22Rv1 (cell line): ENCODE results near the gene FAM83G.

Experiments
- ZFX ChIP-seq: fragments of 450-650 bp; IDR thresholded peaks from 2 replicates; pipeline ENCODE4 v1.6.1; 2017; ENCODE audit warnings: antibody characterized with exemption, borderline replicate concordance
- TF ChIP-seq, protein P1 (sequence below): fragments of 450-650 bp; IDR thresholded peaks from 2 replicates; pipeline ENCODE4 v1.5.1; 2017; ENCODE audit warnings: mild to moderate bottlenecking

GRCh38 chr17:18980682-18981334 is 23.8 kb downstream of the FAM83G start:
- TF ChIP-seq, protein P1, sequence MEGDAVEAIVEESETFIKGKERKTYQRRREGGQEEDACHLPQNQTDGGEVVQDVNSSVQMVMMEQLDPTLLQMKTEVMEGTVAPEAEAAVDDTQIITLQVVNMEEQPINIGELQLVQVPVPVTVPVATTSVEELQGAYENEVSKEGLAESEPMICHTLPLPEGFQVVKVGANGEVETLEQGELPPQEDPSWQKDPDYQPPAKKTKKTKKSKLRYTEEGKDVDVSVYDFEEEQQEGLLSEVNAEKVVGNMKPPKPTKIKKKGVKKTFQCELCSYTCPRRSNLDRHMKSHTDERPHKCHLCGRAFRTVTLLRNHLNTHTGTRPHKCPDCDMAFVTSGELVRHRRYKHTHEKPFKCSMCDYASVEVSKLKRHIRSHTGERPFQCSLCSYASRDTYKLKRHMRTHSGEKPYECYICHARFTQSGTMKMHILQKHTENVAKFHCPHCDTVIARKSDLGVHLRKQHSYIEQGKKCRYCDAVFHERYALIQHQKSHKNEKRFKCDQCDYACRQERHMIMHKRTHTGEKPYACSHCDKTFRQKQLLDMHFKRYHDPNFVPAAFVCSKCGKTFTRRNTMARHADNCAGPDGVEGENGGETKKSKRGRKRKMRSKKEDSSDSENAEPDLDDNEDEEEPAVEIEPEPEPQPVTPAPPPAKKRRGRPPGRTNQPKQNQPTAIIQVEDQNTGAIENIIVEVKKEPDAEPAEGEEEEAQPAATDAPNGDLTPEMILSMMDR: no peak
- no peak for TF ChIP-seq ZFX
